H1 (cell line): Measurements from ENCODE around the gene SENP7.

Experiments used
- EP300 ChIP-seq, 2 experiments: IDR thresholded peaks; 1 replicate in 1 of 2; 2 replicates in 1 of 2; pipeline ENCODE4 v1.6.1; 2011 to 2012; ENCODE audit warnings: low read depth in 2 of 2, low read length in 2 of 2, mild to moderate bottlenecking in 2 of 2, borderline replicate concordance in 1 of 2, inconsistent platforms in 1 of 2, moderate library complexity in 1 of 2
- GABPA ChIP-seq: IDR thresholded peaks from 2 replicates; pipeline ENCODE4 v1.6.1; 2011; ENCODE audit warnings: mild to moderate bottlenecking, low read length, moderate library complexity, borderline replicate concordance; ENCODE audit not compliant: insufficient read depth
- TAF1 ChIP-seq: IDR thresholded peaks from 2 replicates; pipeline ENCODE4 v1.6.1; 2011; ENCODE audit warnings: mild to moderate bottlenecking, low read depth, low read length
- USF2 ChIP-seq: IDR thresholded peaks from 2 replicates; pipeline ENCODE4 v1.6.1; 2011; ENCODE audit warnings: low read length, improper control_type of control experiment
- YY1 ChIP-seq: IDR thresholded peaks from 2 replicates; pipeline ENCODE4 v1.6.1; 2011; ENCODE audit warnings: low read depth, mild to moderate bottlenecking, low read length

GRCh38 chr3:101532783-101533602 is 20.0 kb upstream of the SENP7 start:
- no peak for TF ChIP-seq EP300 (IDR thresholded peaks at IDR 0.05; ENCODE audit: borderline replicate concordance in 1 of 2, low read depth in 2 of 2, low read length in 2 of 2)
- no peak for TF ChIP-seq USF2
- no peak for TF ChIP-seq TAF1
- no peak for TF ChIP-seq GABPA
- TF ChIP-seq YY1, result no peak
